HG03571 (cell line): ENCODE data around the gene PPP1R16B.

Experiments used
- ATAC-seq: cut with Tn5 transposase; IDR thresholded peaks from one replicate; pipeline ENCODE4 v1.9.1; 2021; ENCODE audit not compliant: unreplicated experiment

Gene PPP1R16B

DNA sequence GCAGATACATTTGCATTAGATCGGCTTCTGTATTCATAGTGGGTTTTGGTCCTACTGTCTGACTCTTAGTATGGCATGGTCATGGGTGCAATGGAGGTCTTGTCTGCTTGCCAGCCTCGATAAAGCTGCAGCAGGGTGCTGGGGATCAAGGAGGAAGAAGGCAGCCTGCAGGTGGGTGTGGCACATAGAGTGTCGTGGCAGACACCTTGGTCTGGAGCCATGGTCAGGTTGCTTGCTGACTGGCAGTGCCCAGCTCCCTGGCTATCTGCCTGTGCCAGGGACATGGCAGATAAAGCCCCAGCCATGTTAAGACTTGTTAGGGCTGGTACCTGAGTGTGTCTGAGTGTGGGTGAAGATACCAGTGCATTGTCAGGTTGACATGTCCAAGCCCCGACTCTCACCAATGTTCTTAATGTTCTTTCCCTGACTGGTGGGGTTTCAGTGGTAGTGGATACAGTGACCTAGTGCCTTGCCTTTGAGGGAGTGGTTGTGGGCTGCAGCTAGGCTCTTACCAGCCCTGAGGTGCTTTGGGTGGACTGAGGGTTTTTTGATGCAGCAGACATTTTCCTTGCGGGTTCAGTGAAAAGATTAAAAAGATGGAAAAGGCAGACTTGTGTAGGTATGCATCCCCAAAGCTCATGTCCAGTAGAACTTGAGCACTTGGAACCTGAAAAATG, 122.5 kb downstream of the PPP1R16B start:
- no peak for ATAC-seq

DNA sequence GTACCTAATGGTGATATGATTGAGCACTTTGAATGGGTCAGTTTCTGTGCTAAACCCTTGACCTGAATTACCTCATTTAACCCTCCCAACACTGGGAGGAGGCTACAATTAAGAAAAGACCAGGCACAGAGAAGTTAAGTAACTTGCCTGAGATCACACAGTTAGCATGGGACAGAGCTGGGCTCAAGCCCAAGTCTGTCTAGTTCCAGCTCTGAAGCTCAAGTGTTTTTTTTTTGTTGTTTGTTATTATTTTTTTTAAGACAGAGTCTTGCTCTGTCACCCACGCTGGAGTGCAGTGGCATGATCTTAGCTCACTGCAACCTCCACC, 124.7 kb downstream of the PPP1R16B start:
- ATAC-seq, result no peak

GRCh38 chr20:38931984-38932383, 126.5 kb downstream of the PPP1R16B start:
- ATAC-seq, result no peak

DNA sequence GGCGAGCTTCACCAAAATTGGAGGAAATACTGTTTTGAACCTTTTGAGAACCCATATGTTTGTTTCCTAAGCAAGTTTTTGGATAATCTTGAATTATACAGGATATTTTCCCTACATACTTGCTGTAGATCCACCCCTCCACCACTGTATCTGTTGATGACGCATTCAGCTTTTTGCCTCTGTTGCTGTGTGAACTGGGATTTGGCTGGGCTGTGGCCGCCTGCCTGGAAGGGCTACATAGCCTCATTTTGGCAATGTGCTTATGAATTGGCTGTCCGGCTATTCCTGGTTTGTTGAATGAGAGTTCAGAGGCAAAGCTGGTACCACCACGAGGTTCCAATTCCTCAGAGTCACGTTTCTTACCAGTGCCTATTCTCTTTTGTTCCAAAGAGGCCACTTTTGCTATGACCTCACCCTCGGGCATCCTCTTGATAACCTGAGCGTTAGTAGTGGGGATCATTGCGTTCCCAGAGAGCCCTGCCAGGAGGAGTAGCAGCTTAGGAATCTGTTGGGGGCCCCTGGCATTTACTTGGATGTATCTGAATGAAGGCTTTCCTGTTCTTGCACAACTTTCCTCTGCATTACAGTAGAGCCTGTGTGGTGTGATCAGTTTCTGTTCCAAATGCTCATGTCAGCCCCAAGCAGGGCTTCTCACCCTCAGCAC, 127.1 kb downstream of the PPP1R16B start:
- no peak for ATAC-seq

GRCh38 chr20:38934530-38934929, 129.0 kb downstream of the PPP1R16B start:
- no peak for ATAC-seq

DNA sequence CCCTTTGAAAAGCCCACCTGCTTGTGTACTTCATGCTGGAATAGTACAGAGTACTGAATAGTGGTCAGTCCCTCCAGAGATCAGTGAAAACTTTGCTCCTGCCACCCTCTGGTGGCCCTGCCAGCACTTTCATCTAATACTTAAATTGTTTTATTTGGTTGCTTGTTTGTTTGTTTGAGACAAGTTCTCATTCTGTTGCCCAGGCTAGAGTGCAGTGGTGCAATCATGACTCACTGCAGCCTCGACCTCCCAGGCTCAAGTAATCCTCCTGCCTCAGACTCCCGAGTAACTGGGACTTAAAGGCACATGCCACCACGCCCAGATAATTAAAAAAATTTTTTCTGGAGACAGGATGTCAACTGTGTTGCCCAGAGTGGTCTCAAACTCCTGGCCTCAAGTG, 129.8 kb downstream of the PPP1R16B start:
- no peak for ATAC-seq

- ATAC-seq, result no peak
Observed at GRCh38 chr20:38935967-38936407, 130.5 kb downstream of the PPP1R16B start.

DNA sequence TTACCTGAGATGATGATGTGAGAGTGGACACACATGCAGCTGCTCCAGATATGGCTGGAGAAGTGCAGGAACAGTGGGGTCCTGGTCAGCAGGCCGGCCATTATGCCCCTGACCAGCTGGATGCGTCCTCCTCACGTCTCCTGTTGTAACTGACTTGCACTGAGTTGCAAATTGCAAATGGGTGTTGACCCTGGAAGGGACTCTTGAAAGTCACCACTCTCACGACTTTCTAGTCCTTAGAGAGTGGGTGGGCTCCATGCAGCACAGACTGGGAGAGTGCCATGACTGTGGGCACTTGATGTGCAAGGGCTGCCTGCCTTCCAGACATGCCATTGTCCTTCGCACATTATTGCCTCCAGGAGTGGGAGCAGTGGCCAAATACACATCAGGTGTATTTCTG, 131.5 kb downstream of the PPP1R16B start:
- no peak for ATAC-seq

- ATAC-seq, result no peak
Observed at GRCh38 chr20:38937978-38938473, 132.5 kb downstream of the PPP1R16B start.

GRCh38 chr20:38939686-38940085, 134.2 kb downstream of the PPP1R16B start:
- no peak for ATAC-seq

GRCh38 chr20:38940644-38941043, 135.1 kb downstream of the PPP1R16B start:
- ATAC-seq, result no peak

GRCh38 chr20:38941726-38942389, 136.4 kb downstream of the PPP1R16B start:
- ATAC-seq, result no peak

GRCh38 chr20:38945012-38945411, 139.5 kb downstream of the PPP1R16B start:
- ATAC-seq, result no peak

GRCh38 chr20:38946836-38947235, 141.3 kb downstream of the PPP1R16B start:
- ATAC-seq, result no peak

DNA sequence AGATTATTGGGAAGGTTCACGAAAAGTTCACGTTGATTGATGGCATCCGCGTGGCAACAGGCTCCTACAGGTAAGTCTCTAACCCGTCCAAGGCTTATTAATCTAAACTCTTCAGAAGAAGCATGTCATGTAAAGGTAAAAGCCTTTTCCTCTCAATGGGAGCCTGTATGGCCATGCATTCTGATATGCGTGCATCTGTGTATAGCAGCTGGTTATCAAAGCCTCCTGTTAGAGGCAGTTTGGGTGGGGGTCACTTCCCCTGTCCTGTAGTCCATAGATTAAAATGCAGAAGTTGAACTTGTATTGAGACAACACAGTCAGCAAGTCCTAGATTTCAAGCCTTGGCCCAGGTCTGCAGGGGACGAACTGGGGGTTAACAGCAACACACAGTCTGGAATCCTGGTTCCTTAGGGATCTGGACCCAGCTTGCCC, 142.4 kb downstream of the PPP1R16B start:
- no peak for ATAC-seq

DNA sequence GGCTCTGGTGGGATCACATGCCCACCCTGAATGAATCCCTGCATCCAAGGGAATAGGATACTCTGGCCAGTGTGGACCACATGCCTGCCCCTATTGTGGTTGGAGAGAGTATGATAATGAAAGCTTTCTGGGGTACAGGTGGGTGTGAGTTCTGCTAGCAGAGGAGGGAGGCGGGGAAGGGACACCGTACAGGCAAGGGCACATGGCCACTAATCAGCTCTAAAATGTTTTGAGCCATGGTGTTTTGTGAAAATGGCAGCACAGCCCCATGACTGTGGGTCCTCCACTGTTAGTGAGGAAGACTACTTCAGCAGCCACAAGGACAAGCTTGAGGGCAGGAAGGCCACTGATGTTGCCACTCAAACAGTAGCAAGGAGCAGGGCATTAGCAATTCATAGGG, 144.8 kb downstream of the PPP1R16B start:
- ATAC-seq, result no peak

DNA sequence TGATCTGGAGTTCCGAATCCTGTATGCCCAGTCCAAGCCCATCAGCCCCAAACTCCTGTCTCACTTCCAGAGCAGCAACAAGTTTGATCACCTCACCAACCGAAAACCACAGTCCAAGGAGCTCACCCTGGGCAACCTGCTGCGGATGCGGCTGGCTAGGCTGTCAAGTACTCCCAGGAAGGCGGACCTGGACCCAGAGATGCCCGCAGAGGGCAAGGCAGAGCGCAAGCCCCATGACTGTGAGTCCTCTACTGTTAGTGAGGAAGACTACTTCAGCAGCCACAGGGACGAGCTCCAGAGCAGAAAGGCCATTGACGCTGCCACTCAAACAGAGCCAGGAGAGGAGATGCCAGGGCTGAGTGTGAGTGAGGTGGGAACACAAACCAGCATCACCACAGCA, 146.1 kb downstream of the PPP1R16B start:
- no peak for ATAC-seq

DNA sequence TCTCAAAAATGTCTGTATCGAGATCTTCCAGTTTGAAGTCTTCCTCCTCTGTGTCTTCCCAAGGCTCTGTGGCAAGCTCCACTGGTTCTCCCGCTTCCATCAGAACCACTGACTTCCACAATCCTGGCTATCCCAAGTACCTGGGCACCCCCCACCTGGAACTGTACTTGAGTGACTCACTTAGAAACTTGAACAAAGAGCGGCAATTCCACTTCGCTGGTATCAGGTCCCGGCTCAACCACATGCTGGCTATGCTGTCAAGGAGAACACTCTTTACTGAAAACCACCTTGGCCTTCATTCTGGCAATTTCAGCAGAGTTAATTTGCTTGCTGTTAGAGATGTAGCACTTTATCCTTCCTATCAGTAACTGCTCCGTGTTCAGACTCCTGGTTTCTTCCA, 146.7 kb downstream of the PPP1R16B start:
- no peak for ATAC-seq

GRCh38 chr20:38953630-38954340, 148.3 kb downstream of the PPP1R16B start:
- ATAC-seq, result no peak

- ATAC-seq, result no peak
Observed at GRCh38 chr20:38957235-38957876, 151.9 kb downstream of the PPP1R16B start.

GRCh38 chr20:38957915-38958485, 152.5 kb downstream of the PPP1R16B start:
- no peak for ATAC-seq
